SK-N-SH (cell line): ENCODE measurements around the gene LCE2B. TPM values are rescaled to one million over a fixed set of nuclear protein-coding genes. Genes with fewer than 3 reads are reported as not detected.
A peak's percentile ranks its signal among the peaks of the same experiment; 100 is the strongest.

Experiments used
- CTCF ChIA-PET: fragments of 300-600, 350-600 bp; formaldehyde crosslinking; extraction: SDS; loops from one replicate; lab custom pipeline; 2021; lab: Yijun Ruan, JAX
- POLR2A ChIA-PET: fragments of 350-600 bp; sonication (Branson Sonifier 250); formaldehyde crosslinking; extraction: SDS; loops from one replicate; lab custom pipeline; 2020; ENCODE audit warnings: antibody characterized with exemption, inconsistent platforms; lab: Yijun Ruan, JAX
- DNase-seq: peaks from one replicate; pipeline ENCODE4 v3.0.0; 2012
- H2AFZ ChIP-seq: fragments of 200-600 bp; sonication (generic); 2 replicates; pipeline ENCODE4 v1.8.1; 2016; ENCODE audit warnings: antibody characterized with exemption, mild to moderate bottlenecking, low read depth
- H3F3A ChIP-seq: fragments of 200-600 bp; sonication (generic); replicated peaks from 2 replicates; pipeline ENCODE3; 2016; ENCODE audit warnings: antibody characterized with exemption, mild to moderate bottlenecking; ENCODE audit not compliant: insufficient read depth
- H3K27ac ChIP-seq, 2 experiments: fragments of 200-500 bp in 1 of 2; fragments of 200-600 bp in 1 of 2; sonication (Bioruptor generic) in 1 of 2; sonication (generic), shearing (Covaris generic) in 1 of 2; 2 replicates each; pipeline versions ENCODE4 v1.5.1 to v1.6.1; 2014 to 2016; ENCODE audit warnings: low read depth in 2 of 2, inconsistent platforms in 1 of 2, low read length in 1 of 2, mild to moderate bottlenecking in 1 of 2, mixed read lengths in 1 of 2
- H3K27me3 ChIP-seq: fragments of 200-600 bp; sonication (generic), shearing (Covaris generic); 2 replicates; pipeline ENCODE4 v1.6.1; 2016; ENCODE audit warnings: mixed run types; ENCODE audit not compliant: insufficient read depth
- H3K36me3 ChIP-seq, 2 experiments: fragments of 200-500 bp in 1 of 2; fragments of 200-600 bp in 1 of 2; sonication (Bioruptor generic) in 1 of 2; sonication (generic) in 1 of 2; replicated peaks in 1 of 2; 2 replicates each; pipeline versions ENCODE3 to v1.5.1; 2014 to 2016; ENCODE audit warnings: low read length in 1 of 2, mild to moderate bottlenecking in 1 of 2; ENCODE audit not compliant: insufficient read depth in 2 of 2, control insufficient read depth in 1 of 2
- H3K4me1 ChIP-seq, 2 experiments: fragments of 200-500 bp in 1 of 2; fragments of 200-600 bp in 1 of 2; sonication (Bioruptor generic) in 1 of 2; sonication (generic), shearing (Covaris generic) in 1 of 2; 2 replicates each; pipeline versions ENCODE4 v1.5.1 to v1.6.1; 2014 to 2016; ENCODE audit warnings: low read depth in 1 of 2, low read length in 1 of 2, mixed run types in 1 of 2; ENCODE audit not compliant: insufficient read depth in 2 of 2, control insufficient read depth in 1 of 2
- H3K4me2 ChIP-seq: fragments of 200-600 bp; sonication (generic), shearing (Covaris generic); 2 replicates; pipeline ENCODE4 v1.6.1; 2017; ENCODE audit warnings: mixed run types
- H3K4me3 ChIP-seq, 2 experiments: fragments of 200-500 bp in 1 of 2; fragments of 200-600 bp in 1 of 2; sonication (Bioruptor generic) in 1 of 2; sonication (generic), shearing (Covaris generic) in 1 of 2; 2 replicates each; pipeline versions ENCODE4 v1.5.1 to v1.8.1; 2014 to 2016; ENCODE audit warnings: low read depth in 2 of 2, inconsistent platforms in 1 of 2, low read length in 1 of 2, mild to moderate bottlenecking in 1 of 2, mixed read lengths in 1 of 2, moderate library complexity in 1 of 2
- H3K79me2 ChIP-seq: fragments of 200-600 bp; sonication (generic); 2 replicates; pipeline ENCODE4 v1.8.1; 2017; ENCODE audit warnings: mild to moderate bottlenecking; ENCODE audit not compliant: insufficient read depth
- H3K9ac ChIP-seq: fragments of 200-600 bp; sonication (generic); 2 replicates; pipeline ENCODE4 v1.6.1; 2017; ENCODE audit warnings: mixed run types
- H3K9me2 ChIP-seq: fragments of 200-600 bp; sonication (generic); 2 replicates; pipeline ENCODE4 v1.6.1; 2017; ENCODE audit warnings: mixed run types
- H3K9me3 ChIP-seq: fragments of 200-600 bp; sonication (generic); 2 replicates; pipeline ENCODE4 v1.6.1; 2017; ENCODE audit warnings: mixed run types, mild to moderate bottlenecking, moderate library complexity
- H4K20me1 ChIP-seq: fragments of 200-600 bp; sonication (generic); 2 replicates; pipeline ENCODE4 v1.6.1; 2017; ENCODE audit warnings: mild to moderate bottlenecking, mixed run types; ENCODE audit not compliant: insufficient read depth
- CTCF ChIP-seq: fragments of 200-600 bp; sonication (generic); IDR thresholded peaks from 2 replicates; pipeline ENCODE4 v1.6.1; 2017; ENCODE audit warnings: antibody characterized with exemption, mild to moderate bottlenecking, moderate library complexity
- ELF1 ChIP-seq: IDR thresholded peaks from 2 replicates; pipeline ENCODE4 v1.4.0; 2012
- WGBS: methylation state at CpG from one replicate; pipeline ENCODE4 v1.1.6; 2017; ENCODE audit warnings: low lambda C conversion rate; 5-methylcytosine and 5-hydroxymethylcytosine counted together
- polyA plus RNA-seq, 3 experiments: library from polyadenylated mRNA; depleted of rRNA; stranded (reverse); fragments of >200 nt; gene quantifications; 2 replicates each; pipeline ENCODE4 v1.2.3, GENCODE V29; 2012

LCE2B gene
- polyA plus RNA-seq, 1 of the 3 experiments (the other 2 are of a cell fraction), result not detected

GRCh38 chr1:152735648-152736047 lies 49.7 kb downstream of the LCE2B start:
- H3K4me1 ChIP-seq, result no peaks in the 10 kb centered on the region
- H3K9me3 ChIP-seq, result no peaks in the 10 kb centered on the region
- no peaks in the 10 kb centered on the region for H3K79me2 ChIP-seq
- H3K9ac ChIP-seq, result no peak overlapping the region
- H3F3A ChIP-seq, result no peaks in the 10 kb centered on the region
- H3K4me2 ChIP-seq, result no peak overlapping the region
- no peak for DNase-seq
- H3K27ac ChIP-seq, result no peak overlapping the region
- no peaks in the 10 kb centered on the region for H3K36me3 ChIP-seq
- H4K20me1 ChIP-seq, result no peaks in the 10 kb centered on the region
- TF ChIP-seq CTCF, result peak; percentile 34
- no peak for TF ChIP-seq ELF1
- H3K4me3 ChIP-seq, result no peak overlapping the region
- ChIA-PET POLR2A (no interaction called here), CTCF (no interaction called here)
- H2AFZ ChIP-seq, result no peak overlapping the region
- WGBS, result 0% methylated on average over 1 of the region's 1 CpG
- no peaks in the 10 kb centered on the region for H3K9me2 ChIP-seq
- H3K27me3 ChIP-seq, result no peaks in the 10 kb centered on the region

Other genes starting within 250 kb of the LCE2B start
- gene LCE5A, start 175.3 kb upstream of the LCE2B start, polyA plus RNA-seq (2012; rRNA removed), result not detected in 2 replicates
- gene CRCT1, start 171.6 kb upstream of the LCE2B start, polyA plus RNA-seq (2012; rRNA removed), result not detected in 2 replicates
- gene LCE3E, start 119.3 kb upstream of the LCE2B start, polyA plus RNA-seq (2012; rRNA removed), result not detected in 2 replicates
- not detected in 2 replicates for gene LCE3D, start 105.6 kb upstream of the LCE2B start, polyA plus RNA-seq (2012; rRNA removed)
- not detected in 2 replicates for gene LCE3C, start 85.9 kb upstream of the LCE2B start, polyA plus RNA-seq (2012; rRNA removed)
- not detected in 2 replicates for gene LCE3B, start 72.3 kb upstream of the LCE2B start, polyA plus RNA-seq (2012; rRNA removed)
- gene LCE3A, start 63.0 kb upstream of the LCE2B start, polyA plus RNA-seq (2012; rRNA removed), result not detected in 2 replicates
- not detected in 2 replicates for gene LCE2D, start 22.7 kb upstream of the LCE2B start, polyA plus RNA-seq (2012; rRNA removed)
- gene LCE2C, start 10.8 kb upstream of the LCE2B start, polyA plus RNA-seq (2012; rRNA removed), result not detected in 2 replicates
- gene LCE2A, start 12.2 kb downstream of the LCE2B start, polyA plus RNA-seq (2012; rRNA removed), result not detected in 2 replicates
- not detected in 2 replicates for gene LCE4A, start 22.0 kb downstream of the LCE2B start, polyA plus RNA-seq (2012; rRNA removed)
- not detected in 2 replicates for gene KPRP, start 71.9 kb downstream of the LCE2B start, polyA plus RNA-seq (2012; rRNA removed)
- gene LCE1F, start 89.0 kb downstream of the LCE2B start, polyA plus RNA-seq (2012; rRNA removed), result not detected in 2 replicates
- gene LCE1E, start 100.1 kb downstream of the LCE2B start, polyA plus RNA-seq (2012; rRNA removed), result not detected in 2 replicates
- not detected in 2 replicates for gene LCE1D, start 110.6 kb downstream of the LCE2B start, polyA plus RNA-seq (2012; rRNA removed)
- not detected in 2 replicates for gene LCE1C, start 120.5 kb downstream of the LCE2B start, polyA plus RNA-seq (2012; rRNA removed)
- not detected in 2 replicates for gene LCE1B, start 125.8 kb downstream of the LCE2B start, polyA plus RNA-seq (2012; rRNA removed)
- gene LCE1A, start 141.3 kb downstream of the LCE2B start, polyA plus RNA-seq (2012; rRNA removed), result not detected in 2 replicates
- not detected in 2 replicates for gene LCE6A, start 156.7 kb downstream of the LCE2B start, polyA plus RNA-seq (2012; rRNA removed)
- not detected in 2 replicates for gene LCE7A, start 173.9 kb downstream of the LCE2B start, polyA plus RNA-seq (2012; rRNA removed)
- not detected in 2 replicates for gene SMCP, start 192.2 kb downstream of the LCE2B start, polyA plus RNA-seq (2012; rRNA removed)
- 0.64 and 0.86 TPM in 2 replicates for gene IVL, start 222.4 kb downstream of the LCE2B start, polyA plus RNA-seq (2012; rRNA removed)